Mucosa of stomach (tissue), 1 donor: ENCODE results near the gene TFDP3.

Experiments
- H3K27me3 ChIP-seq: one replicate; pipeline ENCODE4 v1.7.0; 2013; ENCODE audit warnings: mild to moderate bottlenecking, low read length; ENCODE audit not compliant: control insufficient read depth, insufficient read depth
- H3K36me3 ChIP-seq: one replicate; pipeline ENCODE4 v1.7.0; 2013; ENCODE audit warnings: low read length; ENCODE audit not compliant: control insufficient read depth, insufficient read depth
- H3K4me1 ChIP-seq: one replicate; pipeline ENCODE4 v1.7.0; 2013; ENCODE audit warnings: mild to moderate bottlenecking, low read length; ENCODE audit not compliant: control insufficient read depth, insufficient read depth
- H3K4me3 ChIP-seq: one replicate; pipeline ENCODE4 v1.7.0; 2013; ENCODE audit warnings: low read length
- H3K9ac ChIP-seq: one replicate; pipeline ENCODE4 v1.7.0; 2013; ENCODE audit warnings: mild to moderate bottlenecking, low read length, moderate library complexity
- H3K9me3 ChIP-seq: one replicate; pipeline ENCODE4 v1.7.0; 2013; ENCODE audit warnings: mild to moderate bottlenecking, low read length, moderate library complexity; ENCODE audit not compliant: control insufficient read depth
- donor health status: Pancreatic carcinoma.

Gene TFDP3

DNA sequence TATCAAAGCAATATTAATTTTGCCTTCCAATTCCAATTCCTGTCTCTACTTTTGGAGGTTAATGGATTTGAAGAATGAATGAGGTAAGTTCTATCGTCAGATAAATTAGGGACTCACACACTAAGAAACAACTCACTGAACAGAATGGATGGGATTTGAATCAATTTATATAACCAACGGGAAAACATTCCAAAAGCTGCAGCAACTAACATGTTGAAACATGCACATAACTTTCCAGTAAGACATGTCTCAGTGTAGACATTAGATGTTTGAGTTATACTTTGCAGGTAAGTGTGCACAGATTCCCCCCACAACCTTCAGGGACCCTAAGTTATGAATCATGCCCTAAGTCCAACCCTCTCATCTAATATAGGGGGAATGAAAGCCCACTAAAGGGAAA lies 34.3 kb downstream of the TFDP3 start:
- no peak overlapping the region for H3K9ac ChIP-seq

DNA sequence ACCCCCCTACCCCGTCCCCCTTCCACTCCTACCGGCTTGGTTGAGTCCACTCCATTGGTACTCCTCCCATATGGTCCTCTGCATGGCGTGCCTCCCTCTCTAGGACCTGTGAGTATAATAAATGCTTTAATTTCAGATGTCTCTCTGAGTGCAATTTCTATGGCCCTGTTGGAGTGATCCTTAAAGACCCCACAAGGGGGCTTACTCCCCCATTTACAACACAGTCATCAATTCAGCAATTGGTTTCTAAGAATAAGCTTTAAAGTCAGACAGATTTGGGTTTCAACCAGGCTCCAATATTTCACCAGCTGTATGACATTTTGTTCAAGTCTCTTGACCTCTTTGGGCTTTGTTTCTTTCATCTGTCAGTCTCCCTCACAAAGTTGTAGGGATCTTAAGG lies 38.7 kb downstream of the TFDP3 start:
- Histone ChIP-seq H3K36me3 (no peaks in the 10 kb centered on the region), H3K4me1 (peaks cover 3% of the 10 kb centered on the region), H3K27me3 (no peaks in the 10 kb centered on the region), H3K9me3 (no peaks in the 10 kb centered on the region), H3K9ac (no peak overlapping the region), H3K4me3 (no peak overlapping the region)

More for the DNA sequence above, 34.3 kb downstream of the TFDP3 start:
- no peaks in the 10 kb centered on the region for H3K9me3 ChIP-seq
- no peaks in the 10 kb centered on the region for H3K27me3 ChIP-seq
- no peaks in the 10 kb centered on the region for H3K36me3 ChIP-seq
- H3K4me3 ChIP-seq, result no peak overlapping the region
- peaks cover 11% of the 10 kb centered on the region for H3K4me1 ChIP-seq

DNA sequence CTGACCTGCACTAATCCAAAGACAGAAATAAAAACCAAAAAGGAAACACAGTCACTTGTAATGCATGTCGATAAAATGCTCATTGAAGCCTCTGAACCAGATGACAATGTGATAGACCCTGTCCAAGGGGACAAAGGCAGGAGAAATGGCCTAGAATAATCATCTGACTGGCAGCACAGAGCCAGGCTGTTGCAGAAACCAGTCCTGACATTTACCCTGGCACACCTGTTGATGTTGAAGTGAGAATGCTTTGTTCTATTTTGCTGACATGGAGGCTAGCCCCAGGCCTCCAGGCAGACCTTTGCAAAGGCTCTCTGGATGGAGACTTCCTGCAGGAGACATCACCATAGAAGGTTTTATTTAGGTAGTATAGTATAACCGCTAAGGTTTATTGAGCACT lies 41.0 kb downstream of the TFDP3 start:
- Histone ChIP-seq H3K9me3 (no peaks in the 10 kb centered on the region), H3K36me3 (no peaks in the 10 kb centered on the region), H3K4me3 (no peak overlapping the region), H3K9ac (no peak overlapping the region), H3K4me1 (peaks cover 4% of the 10 kb centered on the region), H3K27me3 (no peaks in the 10 kb centered on the region)

DNA sequence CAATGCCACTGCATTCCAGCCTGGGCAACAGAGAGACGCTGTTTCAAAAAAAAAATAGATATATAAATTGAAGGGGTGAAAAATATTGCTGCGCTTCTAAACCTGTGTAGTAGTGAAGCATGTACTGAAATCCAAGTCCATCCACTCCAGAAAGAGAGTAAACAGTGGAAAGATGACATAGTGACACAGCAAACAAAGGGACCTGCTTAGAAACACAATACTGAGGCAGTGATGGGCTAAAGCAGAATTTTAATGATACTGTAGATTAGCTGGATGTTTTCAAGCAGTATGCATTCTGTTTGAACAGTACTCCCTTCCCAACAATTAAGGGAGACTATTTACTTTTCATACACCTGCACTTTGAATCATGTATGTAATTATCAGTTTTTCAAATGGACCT lies 42.5 kb downstream of the TFDP3 start:
- Histone ChIP-seq H3K9me3 (no peaks in the 10 kb centered on the region), H3K4me1 (peaks cover 4% of the 10 kb centered on the region), H3K36me3 (no peaks in the 10 kb centered on the region), H3K27me3 (no peaks in the 10 kb centered on the region), H3K4me3 (no peak overlapping the region), H3K9ac (no peak overlapping the region)

DNA sequence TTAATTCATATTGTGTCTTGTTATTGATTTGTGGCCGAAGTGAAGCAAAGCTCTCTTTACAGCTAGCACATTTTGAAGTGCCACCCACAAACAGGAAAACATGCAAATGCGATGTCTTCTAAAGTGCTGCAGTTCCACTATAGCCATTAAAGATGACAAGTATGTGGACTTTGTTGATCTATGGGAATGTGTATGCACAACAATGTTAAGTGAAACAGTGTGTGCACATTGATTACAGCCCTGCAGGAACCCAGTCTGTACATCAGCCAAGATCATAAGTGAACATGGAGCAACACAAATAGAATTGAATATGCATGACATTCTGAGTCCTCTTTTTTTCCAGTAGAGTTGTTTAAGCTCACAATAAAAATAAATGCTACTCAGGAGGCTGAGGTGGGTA lies 43.0 kb downstream of the TFDP3 start:
- no peak overlapping the region for H3K9ac ChIP-seq
- H3K4me1 ChIP-seq, result peaks cover 4% of the 10 kb centered on the region
- no peaks in the 10 kb centered on the region for H3K36me3 ChIP-seq
- H3K9me3 ChIP-seq, result no peaks in the 10 kb centered on the region
- no peaks in the 10 kb centered on the region for H3K27me3 ChIP-seq
- no peak overlapping the region for H3K4me3 ChIP-seq

DNA sequence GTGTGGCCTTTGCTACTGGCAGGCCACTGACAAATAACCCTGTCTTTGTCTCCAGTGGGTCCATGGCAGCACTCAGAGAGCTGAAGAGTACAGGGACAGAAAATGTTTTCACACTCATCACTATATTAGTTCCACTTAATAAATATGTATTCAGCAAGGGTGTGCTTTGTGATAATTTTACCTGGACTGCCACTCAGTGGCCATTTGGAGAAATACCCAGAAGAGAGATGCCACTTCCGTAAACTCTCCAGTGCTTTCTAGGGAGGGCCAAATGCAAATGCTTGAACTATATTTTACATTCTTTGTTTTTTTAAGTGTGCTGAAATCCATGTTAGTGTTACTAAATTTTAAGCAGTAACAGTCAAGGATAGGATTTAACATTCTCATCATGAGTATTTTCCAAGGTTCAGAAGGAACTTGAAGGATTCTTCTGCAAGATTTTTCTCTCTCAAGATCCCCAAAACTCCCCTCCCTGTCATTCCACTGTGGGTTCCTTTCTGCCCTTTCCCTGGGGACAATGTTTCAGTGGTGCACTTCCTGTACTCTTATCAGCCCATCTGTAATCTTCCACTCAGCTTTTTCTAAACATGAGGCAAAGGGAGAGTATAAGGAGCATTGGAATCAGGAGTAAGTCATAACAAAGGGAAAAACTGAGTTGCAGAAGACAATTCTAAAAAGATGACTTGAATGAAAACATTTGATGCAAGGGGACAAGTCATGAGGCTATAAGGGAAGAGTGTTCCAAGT lies 46.0 kb downstream of the TFDP3 start:
- Histone ChIP-seq H3K36me3 (no peaks in the 10 kb centered on the region), H3K9ac (no peak overlapping the region), H3K27me3 (no peaks in the 10 kb centered on the region), H3K9me3 (no peaks in the 10 kb centered on the region), H3K4me1 (peaks cover 4% of the 10 kb centered on the region), H3K4me3 (no peak overlapping the region)
